ENCODE measurements around the gene SSRP1. TPM values are rescaled to one million over a fixed set of nuclear protein-coding genes. Genes with fewer than 3 reads are reported as not detected.

Gene SSRP1
- total RNA-seq, 1 donor from 2014 or later, result 131 TPM

DNA sequence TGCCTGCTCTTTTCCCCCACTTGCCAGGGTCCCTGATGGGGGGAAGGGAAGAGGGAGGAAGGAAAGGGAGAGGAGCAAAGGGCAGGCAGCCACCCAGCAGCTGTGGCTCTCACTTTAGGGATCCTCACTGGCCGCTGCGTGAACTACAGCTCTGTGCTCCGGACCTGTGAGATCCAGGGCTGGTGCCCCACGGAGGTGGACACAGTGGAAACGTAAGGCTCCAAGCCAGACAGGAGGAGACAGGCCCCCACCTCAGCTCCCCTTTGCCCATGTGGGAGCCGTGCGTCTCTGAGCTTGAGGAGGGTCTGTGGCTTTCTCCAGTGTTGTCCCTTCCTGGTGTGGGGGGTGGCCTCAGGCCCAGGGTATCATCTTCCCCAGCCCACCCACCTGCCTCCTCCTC, 12.4 kb upstream of the SSRP1 start:
- H3K36me3 Mint-ChIP-seq (ENCODE audit: insufficient read depth), result no peaks in the 10 kb centered on the region
- DNase-seq (ENCODE audit: low spot score, unreplicated experiment), result no peak
- H3K9me3 Mint-ChIP-seq (ENCODE audit: low read depth), result peaks cover 4% of the 10 kb centered on the region

GRCh38 chr11:57347336-57347735, 11.6 kb upstream of the SSRP1 start:
- DNase-seq (ENCODE audit: low spot score, unreplicated experiment), result no peak
- H3K27me3 Mint-ChIP-seq, result peaks cover 4% of the 10 kb centered on the region
- H3K4me3 Mint-ChIP-seq (ENCODE audit: low read depth), result no peak overlapping the region
- TF ChIP-seq, protein P1, sequence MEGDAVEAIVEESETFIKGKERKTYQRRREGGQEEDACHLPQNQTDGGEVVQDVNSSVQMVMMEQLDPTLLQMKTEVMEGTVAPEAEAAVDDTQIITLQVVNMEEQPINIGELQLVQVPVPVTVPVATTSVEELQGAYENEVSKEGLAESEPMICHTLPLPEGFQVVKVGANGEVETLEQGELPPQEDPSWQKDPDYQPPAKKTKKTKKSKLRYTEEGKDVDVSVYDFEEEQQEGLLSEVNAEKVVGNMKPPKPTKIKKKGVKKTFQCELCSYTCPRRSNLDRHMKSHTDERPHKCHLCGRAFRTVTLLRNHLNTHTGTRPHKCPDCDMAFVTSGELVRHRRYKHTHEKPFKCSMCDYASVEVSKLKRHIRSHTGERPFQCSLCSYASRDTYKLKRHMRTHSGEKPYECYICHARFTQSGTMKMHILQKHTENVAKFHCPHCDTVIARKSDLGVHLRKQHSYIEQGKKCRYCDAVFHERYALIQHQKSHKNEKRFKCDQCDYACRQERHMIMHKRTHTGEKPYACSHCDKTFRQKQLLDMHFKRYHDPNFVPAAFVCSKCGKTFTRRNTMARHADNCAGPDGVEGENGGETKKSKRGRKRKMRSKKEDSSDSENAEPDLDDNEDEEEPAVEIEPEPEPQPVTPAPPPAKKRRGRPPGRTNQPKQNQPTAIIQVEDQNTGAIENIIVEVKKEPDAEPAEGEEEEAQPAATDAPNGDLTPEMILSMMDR (IDR thresholded peaks at IDR 0.05; ENCODE audit: unreplicated experiment), result no peak
- peaks cover 4% of the 10 kb centered on the region for H3K9me3 Mint-ChIP-seq (ENCODE audit: low read depth)
- peaks cover 6% of the 10 kb centered on the region for H3K4me1 Mint-ChIP-seq (ENCODE audit: low read depth)
- H3K27ac Mint-ChIP-seq, result no peak overlapping the region
- H3K36me3 Mint-ChIP-seq (ENCODE audit: insufficient read depth), result no peaks in the 10 kb centered on the region

More for the DNA sequence above, 12.4 kb upstream of the SSRP1 start:
- H3K4me3 Mint-ChIP-seq (ENCODE audit: low read depth), result no peak overlapping the region
- TF ChIP-seq, protein P1 (IDR thresholded peaks at IDR 0.05; ENCODE audit: unreplicated experiment), result no peak
- peaks cover 6% of the 10 kb centered on the region for H3K4me1 Mint-ChIP-seq (ENCODE audit: low read depth)
- H3K27me3 Mint-ChIP-seq, result peaks cover 4% of the 10 kb centered on the region
- no peak overlapping the region for H3K27ac Mint-ChIP-seq

DNA sequence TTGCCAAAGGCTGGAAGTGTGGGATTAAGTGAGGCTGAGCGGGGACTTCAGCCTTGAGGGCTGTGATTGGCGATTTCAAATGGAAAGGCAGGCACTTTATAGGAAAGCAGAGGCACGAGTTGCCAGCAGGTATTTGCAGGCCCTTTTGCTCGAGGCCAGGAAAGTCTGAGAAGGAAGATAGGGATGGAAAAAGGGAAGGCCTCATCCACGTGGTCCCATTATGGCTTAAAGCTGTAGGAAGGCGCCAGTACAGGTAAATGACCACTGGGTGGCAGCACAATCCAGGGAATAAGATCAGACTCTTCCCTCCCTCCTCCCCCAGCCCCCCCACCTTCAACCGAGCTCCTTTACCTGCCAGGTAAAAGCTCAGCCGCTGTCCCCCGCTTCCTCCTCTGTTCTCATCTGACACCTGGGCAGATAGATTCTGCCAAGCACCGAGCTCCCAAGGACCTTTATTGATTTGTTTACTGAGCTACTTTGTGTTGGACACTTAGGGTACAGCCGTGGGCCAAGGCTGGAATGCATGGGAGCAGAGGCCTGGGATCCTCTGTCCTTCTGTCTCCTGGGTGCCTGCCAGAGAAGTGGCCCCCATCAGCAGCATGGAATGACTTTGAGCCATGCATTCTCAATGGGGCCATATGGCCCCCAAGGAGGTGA, 10.0 kb upstream of the SSRP1 start:
- Mint-ChIP-seq H3K9me3 (ENCODE audit: low read depth) (no peaks in the 10 kb centered on the region), H3K4me3 (ENCODE audit: low read depth) (no peak overlapping the region), H3K27ac (peak overlapping the region; percentile 89), H3K36me3 (ENCODE audit: insufficient read depth) (no peaks in the 10 kb centered on the region), H3K4me1 (ENCODE audit: low read depth) (peaks cover 6% of the 10 kb centered on the region), H3K27me3 (peaks cover 9% of the 10 kb centered on the region)
- TF ChIP-seq, protein P1 (IDR thresholded peaks at IDR 0.05; ENCODE audit: unreplicated experiment), result peak; percentile 88
- peak; percentile 68 for DNase-seq (ENCODE audit: low spot score, unreplicated experiment)

GRCh38 chr11:57344826-57345225, 9.1 kb upstream of the SSRP1 start:
- Mint-ChIP-seq H3K27me3 (peaks cover 13% of the 10 kb centered on the region), H3K9me3 (ENCODE audit: low read depth) (no peaks in the 10 kb centered on the region), H3K27ac (no peak overlapping the region), H3K4me1 (ENCODE audit: low read depth) (peaks cover 10% of the 10 kb centered on the region), H3K4me3 (ENCODE audit: low read depth) (no peak overlapping the region), H3K36me3 (ENCODE audit: insufficient read depth) (no peaks in the 10 kb centered on the region)
- TF ChIP-seq, protein P1 (IDR thresholded peaks at IDR 0.05; ENCODE audit: unreplicated experiment), result no peak
- DNase-seq (ENCODE audit: low spot score, unreplicated experiment), result no peak

GRCh38 chr11:57343825-57344224, 8.1 kb upstream of the SSRP1 start:
- Mint-ChIP-seq H3K9me3 (ENCODE audit: low read depth) (no peaks in the 10 kb centered on the region), H3K4me3 (ENCODE audit: low read depth) (no peak overlapping the region), H3K27ac (no peak overlapping the region), H3K36me3 (ENCODE audit: insufficient read depth) (no peaks in the 10 kb centered on the region), H3K27me3 (peaks cover 15% of the 10 kb centered on the region), H3K4me1 (ENCODE audit: low read depth) (peaks cover 15% of the 10 kb centered on the region)
- DNase-seq (ENCODE audit: low spot score, unreplicated experiment), result no peak
- TF ChIP-seq, protein P1 (IDR thresholded peaks at IDR 0.05; ENCODE audit: unreplicated experiment), result no peak
